HG02973 (cell line): ENCODE data around the gene ARID1A.

Source experiments
- ATAC-seq: cut with Tn5 transposase; IDR thresholded peaks from one replicate; pipeline ENCODE4 v1.9.1; 2021; ENCODE audit warnings: moderate library complexity; ENCODE audit not compliant: unreplicated experiment

ARID1A gene

DNA sequence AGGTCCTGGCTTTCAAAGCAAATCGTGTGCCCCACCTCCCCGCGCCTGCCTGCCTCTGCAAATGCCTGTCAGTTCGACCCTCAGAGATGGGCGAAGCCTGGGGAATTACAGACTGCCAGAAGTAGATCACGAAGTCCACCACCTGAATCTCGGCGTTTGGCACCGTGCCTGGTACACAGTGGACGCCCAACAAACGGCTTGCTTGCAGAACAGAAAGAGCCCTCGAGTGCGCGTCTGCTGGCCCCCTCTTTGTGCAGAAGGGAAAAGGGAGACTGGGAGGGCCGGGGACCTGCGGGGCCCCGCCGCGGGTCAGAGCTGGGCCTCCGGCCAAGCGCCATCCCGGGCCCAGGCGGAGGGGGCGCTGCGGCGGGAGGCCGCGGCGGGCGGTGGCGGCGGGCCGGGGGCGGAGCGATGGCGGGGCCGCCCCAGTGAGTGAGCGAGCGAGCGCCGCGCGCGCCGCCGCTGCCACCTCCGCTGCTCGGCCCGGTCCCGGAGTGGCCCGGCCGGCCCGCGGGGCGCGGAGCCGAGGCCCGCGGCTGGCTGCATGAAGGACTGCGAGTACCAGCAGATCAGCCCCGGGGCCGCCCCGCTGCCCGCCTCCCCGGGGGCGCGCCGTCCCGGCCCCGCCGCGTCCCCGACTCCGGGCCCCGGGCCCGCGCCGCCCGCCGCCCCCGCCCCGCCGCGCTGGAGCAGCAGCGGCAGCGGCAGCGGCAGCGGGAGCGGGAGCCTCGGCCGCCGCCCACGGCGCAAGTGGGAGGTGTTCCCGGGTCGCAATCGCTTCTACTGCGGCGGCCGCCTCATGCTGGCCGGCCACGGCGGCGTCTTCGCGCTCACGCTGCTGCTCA is 130.7 kb downstream of the ARID1A start, which contains the start of gene ZDHHC18:
TSS of gene ZDHHC18 (plus strand) at position 428 of the 845 bp plus-strand sequence. CDS start at position 545, 117 bp downstream.
- ATAC-seq = peak; percentile 80

DNA sequence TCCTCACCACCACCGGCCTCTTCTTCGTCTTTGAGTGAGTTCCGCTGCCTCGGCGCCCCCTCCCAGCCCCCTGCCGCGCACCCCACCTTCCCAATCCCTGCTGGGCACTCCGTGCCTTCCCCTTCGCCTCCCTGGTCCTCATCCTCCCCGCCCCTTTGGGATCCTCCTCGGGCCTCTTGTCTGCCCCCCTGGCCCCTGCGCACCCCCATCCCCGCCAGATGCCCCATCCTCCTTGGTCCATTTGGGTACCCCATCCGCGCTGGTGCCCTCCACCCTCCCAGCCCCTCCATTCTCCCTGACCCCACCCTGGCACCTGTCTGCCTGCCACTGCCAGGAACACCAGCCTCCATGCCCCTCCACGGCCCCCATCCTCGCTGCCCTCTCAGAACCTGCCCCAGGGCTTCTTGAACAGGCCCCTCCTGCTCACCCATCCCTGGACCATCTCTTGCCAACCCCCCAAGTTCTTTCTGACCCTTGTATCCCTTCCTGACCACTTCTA is 131.3 kb downstream of the ARID1A start:
- no peak for ATAC-seq

DNA sequence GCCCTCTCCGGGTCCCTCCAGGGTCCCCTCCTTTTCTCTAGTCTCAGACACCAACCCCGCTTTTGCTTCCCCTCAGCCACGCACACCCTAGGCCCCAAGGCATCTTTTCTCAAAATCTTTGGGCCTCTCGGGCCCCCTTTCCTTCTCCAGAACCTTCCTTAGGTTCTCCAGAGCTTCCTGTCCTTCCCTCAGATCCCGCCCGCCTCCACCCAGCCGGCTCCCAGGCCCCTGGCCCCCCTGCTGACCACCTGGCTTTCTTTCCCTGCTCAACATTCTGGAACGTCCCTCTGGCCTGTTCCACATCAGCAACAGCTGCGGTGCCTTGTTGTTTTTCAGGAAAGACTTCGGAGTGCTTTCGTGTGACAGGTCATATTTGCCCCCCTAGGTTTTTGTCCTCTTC is 131.8 kb downstream of the ARID1A start:
- no peak for ATAC-seq

DNA sequence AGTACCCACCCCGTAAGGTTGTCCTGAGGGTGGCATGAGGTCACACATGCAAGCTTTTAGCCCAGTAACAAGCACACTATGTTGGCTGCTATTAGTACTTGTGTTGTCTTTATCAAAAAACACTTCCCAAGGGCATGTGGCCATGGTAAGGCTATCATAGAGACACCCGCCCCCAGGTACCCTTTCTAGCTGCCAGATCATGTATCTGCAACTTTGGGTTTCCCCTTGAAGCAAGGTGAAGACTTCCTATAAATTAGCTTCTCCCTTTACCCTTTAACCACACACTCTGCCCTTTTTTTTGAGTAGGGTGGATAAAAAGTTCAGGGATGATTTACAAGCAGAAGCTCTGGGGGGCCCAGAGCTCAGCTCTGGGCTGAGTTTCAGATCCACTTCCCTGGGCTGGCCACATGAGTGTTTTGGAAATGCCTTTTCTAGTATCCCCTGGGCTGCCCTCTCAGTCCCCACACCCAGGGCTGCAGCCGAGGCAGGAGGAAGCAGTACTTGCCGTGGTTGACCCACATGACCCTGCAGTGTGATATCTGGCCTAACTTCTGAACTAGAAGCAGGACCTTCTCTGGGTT is 132.7 kb downstream of the ARID1A start:
- ATAC-seq = no peak

DNA sequence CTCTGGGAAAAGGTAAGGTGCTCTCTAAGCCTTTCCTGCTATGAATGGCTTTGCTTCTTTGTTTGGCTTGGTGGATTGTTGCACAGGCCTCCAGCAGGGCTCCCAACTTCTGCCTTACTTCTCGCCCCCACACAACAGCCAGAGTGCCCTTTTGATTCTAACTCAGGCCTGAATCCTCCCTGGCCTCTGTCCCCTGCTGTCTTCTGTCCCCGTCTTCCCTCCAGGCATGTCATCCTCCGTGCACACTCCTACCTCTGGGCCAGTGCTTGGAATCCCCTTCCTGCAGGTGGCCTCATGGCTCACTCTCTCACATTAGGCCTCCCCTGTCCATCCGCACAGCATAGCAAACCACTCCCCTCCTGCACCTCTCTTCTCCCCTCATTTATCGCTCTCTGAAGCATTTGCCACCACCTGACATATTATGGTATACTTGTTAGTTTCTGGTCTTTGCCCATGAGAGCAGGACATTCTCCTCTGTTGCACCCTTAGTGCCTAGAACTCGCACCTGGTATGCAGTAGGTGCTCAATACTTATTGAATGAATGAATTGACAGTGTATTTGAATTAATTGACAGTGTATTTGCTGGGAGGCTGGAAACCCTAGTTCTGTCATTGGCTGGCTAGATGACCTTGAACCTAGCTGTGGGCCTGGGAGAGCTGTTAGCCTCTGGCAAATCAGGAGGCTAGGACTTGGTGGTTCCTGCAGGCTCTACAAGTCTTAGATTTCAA is 133.5 kb downstream of the ARID1A start:
- no peak for ATAC-seq

DNA sequence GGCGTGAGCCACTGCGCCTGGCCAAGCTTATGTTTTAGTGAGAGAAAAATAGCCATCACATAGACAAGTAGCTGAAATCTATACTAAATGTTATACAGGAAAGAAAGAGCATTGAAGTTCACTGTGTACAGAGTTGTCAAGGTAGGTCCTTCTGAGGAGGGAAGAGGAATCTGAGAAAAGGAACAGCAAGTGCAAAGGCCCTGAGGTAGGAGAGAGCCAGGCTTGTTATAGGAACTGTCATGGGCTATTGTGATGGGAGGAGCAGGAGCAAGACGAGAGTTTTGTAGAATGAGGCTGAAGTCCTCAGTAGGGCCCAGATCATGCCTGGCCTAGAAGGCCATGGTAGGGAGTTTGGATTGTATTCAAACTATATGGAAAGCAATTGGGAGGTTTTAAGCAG is 135.2 kb downstream of the ARID1A start:
- ATAC-seq = no peak
